Adipocyte (in vitro differentiated cells): ENCODE data around the gene SLX4IP.

Experiments used
- DNase-seq: peaks from one replicate; pipeline ENCODE4 v3.0.0-alpha.2; 2015; ENCODE audit warnings: low read depth
- H3K27me3 ChIP-seq: replicated peaks from 2 replicates; pipeline ENCODE4 v1.7.0; 2013; ENCODE audit warnings: mild to moderate bottlenecking, low read length, moderate library complexity; ENCODE audit not compliant: control insufficient read depth, insufficient read depth
- H3K36me3 ChIP-seq: 2 replicates; pipeline ENCODE4 v1.7.0; 2013; ENCODE audit warnings: low read length, mild to moderate bottlenecking, moderate library complexity; ENCODE audit not compliant: control insufficient read depth, insufficient read depth, severe bottlenecking
- H3K4me1 ChIP-seq: 2 replicates; pipeline ENCODE4 v1.7.0; 2013; ENCODE audit warnings: mild to moderate bottlenecking, low read length, moderate library complexity; ENCODE audit not compliant: control insufficient read depth, insufficient read depth
- H3K4me3 ChIP-seq: 2 replicates; pipeline ENCODE4 v1.7.0; 2013; ENCODE audit warnings: mild to moderate bottlenecking, low read length, moderate library complexity
- H3K9ac ChIP-seq: 2 replicates; pipeline ENCODE4 v1.7.0; 2013; ENCODE audit warnings: mild to moderate bottlenecking, low read length, moderate library complexity
- H3K9me3 ChIP-seq: 2 replicates; pipeline ENCODE4 v1.7.0; 2013; ENCODE audit warnings: mild to moderate bottlenecking, low read length, moderate library complexity; ENCODE audit not compliant: control insufficient read depth

The SLX4IP gene

DNA sequence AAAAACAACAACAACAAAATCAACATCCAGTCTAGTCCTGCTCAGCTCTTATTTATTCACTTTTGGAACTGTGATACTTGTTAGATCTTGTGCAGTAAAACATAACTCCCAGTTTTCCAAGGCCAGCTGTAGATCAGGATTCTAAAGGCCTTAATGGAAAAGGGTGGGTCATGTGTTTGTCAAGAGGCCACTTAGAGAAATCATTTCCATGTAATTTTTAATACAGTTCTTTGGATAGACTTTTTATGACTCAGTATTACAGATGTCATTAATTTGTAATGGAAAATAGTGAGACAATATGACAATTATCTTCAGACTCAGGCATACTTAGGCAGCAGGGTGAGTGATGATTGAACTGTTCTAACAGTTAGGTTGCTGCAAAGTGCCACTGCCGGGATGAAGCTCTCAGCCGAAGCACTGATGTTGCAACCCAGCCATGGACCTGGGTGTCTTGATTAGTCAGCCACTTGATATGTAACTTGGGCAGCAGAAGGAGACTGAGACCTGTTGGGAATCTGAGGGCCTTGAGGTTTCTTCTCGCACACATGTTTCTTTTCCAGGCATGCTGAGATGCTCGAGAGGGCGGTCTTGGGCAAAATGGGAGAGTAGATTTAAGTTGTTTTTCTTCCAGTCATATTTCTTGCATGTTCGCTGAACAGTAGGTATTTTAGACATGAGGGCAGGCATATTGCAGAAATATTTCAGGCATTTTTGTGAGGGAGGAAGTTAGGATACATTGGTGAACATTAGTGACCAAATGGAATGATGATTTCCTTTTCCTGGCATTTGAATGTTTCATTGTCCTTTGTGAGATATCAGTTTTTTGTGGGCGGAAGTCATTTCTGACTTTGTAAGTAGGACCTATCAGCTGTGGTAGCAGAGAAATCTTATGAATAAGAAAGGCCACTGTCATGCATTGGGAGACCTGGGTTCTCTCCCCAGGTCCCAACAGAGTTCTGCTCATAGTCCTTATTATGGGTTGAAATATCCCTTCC is 52.3 kb downstream of the SLX4IP start:
- no peaks in the 10 kb centered on the region for H3K27me3 ChIP-seq
- peak; percentile 37 for DNase-seq
- no peaks in the 10 kb centered on the region for H3K36me3 ChIP-seq

DNA sequence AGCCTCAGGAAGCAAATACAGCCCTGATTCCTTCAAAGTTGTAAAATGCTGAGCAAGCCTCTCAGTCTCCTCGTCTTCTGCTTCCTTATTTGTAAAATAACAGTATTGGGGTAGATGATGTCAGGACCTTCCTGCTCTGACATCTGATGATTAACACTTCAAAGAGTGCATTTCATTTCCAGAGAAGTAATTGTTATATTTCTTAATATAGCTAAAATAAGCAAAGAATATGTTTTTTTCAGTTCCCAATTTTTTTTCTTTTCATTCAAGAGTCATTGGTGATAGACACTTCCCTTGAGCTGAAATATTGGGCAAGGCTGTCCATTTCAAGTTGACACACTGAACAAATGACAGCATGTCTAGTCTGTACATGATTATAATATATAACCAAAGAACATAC is 53.4 kb downstream of the SLX4IP start:
- Histone ChIP-seq H3K4me1 (peaks cover 9% of the 10 kb centered on the region), H3K4me3 (no peak overlapping the region), H3K9ac (no peak overlapping the region), H3K9me3 (peaks cover 5% of the 10 kb centered on the region), H3K27me3 (no peaks in the 10 kb centered on the region), H3K36me3 (no peaks in the 10 kb centered on the region)
- DNase-seq, result no peak

More for the DNA sequence above, 52.3 kb downstream of the SLX4IP start:
- H3K9me3 ChIP-seq, result peaks cover 5% of the 10 kb centered on the region
- no peak overlapping the region for H3K4me3 ChIP-seq
- no peak overlapping the region for H3K9ac ChIP-seq
- peaks cover 8% of the 10 kb centered on the region for H3K4me1 ChIP-seq

DNA sequence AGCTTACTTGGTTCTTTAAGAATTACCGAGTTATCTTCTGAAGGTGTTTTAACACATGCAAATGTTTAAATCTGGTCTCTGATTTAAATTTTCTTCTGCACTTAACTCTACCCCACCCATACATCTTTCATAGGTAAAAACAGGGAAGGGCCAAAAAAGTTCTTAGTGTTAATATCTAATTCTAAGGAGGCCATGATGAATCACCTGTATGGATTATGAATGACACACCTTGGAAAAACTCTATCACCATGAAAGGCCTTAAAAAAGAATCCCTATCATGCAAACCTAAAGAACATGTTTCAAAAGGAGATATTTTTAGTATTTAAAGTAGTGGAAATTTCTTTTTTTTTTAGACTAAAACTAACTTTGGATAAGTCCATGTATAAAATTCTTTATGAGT is 54.7 kb downstream of the SLX4IP start:
- Histone ChIP-seq H3K4me1 (peaks cover 9% of the 10 kb centered on the region), H3K9me3 (peaks cover 5% of the 10 kb centered on the region), H3K27me3 (no peaks in the 10 kb centered on the region), H3K36me3 (no peaks in the 10 kb centered on the region), H3K4me3 (no peak overlapping the region), H3K9ac (no peak overlapping the region)
- DNase-seq, result no peak

DNA sequence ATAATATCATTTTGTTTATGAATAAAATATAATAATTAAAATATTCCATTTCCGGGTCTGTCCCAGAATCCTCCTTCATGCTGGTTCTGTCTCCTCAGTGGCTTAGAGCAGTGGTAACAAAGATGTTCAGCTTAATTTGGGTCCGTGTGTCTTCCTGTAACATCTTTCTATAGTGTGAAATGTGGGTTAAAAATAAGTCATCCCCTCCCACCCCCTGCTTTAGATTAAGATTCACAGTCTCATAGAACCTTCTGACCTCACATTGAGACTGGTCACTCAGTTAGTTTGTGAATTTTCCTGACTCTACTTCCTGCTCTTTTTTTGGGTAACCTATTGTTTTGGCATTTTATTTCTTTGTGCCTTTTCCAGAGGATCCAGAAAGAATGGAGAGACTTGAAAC is 55.2 kb downstream of the SLX4IP start:
- Histone ChIP-seq H3K36me3 (no peaks in the 10 kb centered on the region), H3K9ac (no peak overlapping the region), H3K27me3 (no peaks in the 10 kb centered on the region), H3K4me3 (no peak overlapping the region), H3K9me3 (peaks cover 5% of the 10 kb centered on the region), H3K4me1 (peaks cover 9% of the 10 kb centered on the region)
- no peak for DNase-seq

DNA sequence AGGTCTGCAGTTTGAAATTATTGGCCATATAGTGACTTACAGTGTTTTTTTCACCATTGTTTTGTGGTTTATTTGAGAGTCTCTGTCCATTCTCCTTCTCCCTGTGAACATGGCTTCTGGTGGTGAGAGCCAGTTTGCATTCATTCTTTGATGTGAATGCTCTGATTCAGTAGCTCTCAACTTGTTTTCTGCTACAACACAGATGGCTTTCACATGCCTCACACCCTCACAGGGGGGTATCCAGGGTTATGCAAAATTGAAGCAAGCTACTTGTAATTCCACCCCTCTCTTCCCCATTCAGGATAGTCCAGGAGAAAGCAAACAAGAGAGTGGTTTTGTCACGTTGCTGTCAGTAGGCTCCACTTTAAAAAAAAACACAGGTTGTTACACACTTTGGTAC is 55.6 kb downstream of the SLX4IP start:
- Histone ChIP-seq H3K4me3 (no peak overlapping the region), H3K9me3 (peaks cover 5% of the 10 kb centered on the region), H3K36me3 (no peaks in the 10 kb centered on the region), H3K27me3 (no peaks in the 10 kb centered on the region), H3K4me1 (peaks cover 9% of the 10 kb centered on the region), H3K9ac (no peak overlapping the region)
- DNase-seq, result no peak

DNA sequence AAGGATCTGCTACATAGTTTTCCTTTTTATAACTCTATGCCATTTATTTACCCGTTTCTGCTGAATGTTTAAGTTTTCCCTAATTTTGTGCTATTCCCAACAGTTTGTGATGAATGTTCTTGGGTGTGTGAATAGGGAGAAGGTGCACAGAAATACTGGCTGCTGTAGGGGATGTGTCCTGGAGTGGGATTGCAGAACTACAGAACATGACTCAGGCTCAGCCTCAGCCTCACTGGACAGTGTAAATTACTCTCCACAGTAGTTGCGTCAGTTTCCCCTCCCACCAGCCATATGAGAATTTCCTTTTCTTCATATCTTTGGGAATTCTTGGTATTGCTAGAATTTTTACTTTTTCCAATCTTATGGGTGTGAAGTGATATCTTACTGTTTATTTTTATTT is 57.0 kb downstream of the SLX4IP start:
- H3K4me1 ChIP-seq, result peaks cover 9% of the 10 kb centered on the region
- no peak overlapping the region for H3K9ac ChIP-seq
- H3K36me3 ChIP-seq, result no peaks in the 10 kb centered on the region
- peaks cover 5% of the 10 kb centered on the region for H3K9me3 ChIP-seq
- H3K27me3 ChIP-seq, result no peaks in the 10 kb centered on the region
- no peak overlapping the region for H3K4me3 ChIP-seq
- peak; percentile 48 for DNase-seq

DNA sequence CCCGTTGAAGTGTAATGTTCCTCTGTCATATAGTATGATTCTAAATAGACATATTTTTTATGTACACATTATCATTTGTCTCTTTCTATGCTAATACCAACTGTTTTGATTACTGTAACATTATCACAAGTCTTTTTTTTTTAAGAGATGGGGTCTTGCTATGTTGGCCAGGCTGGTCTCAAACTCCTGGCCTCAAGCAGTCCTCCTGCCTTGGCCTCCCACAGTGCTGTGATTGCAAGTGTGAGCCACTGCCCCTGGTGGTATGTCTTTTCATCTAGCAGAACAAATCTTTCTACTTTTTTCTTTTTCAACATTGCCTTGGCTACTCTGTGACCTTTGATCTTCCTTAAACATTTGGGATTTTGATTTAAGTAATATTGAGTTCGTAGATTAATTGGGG is 57.7 kb downstream of the SLX4IP start:
- peaks cover 9% of the 10 kb centered on the region for H3K4me1 ChIP-seq
- no peak for DNase-seq
- H3K9me3 ChIP-seq, result no peaks in the 10 kb centered on the region
- no peaks in the 10 kb centered on the region for H3K27me3 ChIP-seq
- no peak overlapping the region for H3K4me3 ChIP-seq
- no peak overlapping the region for H3K9ac ChIP-seq
- no peaks in the 10 kb centered on the region for H3K36me3 ChIP-seq

DNA sequence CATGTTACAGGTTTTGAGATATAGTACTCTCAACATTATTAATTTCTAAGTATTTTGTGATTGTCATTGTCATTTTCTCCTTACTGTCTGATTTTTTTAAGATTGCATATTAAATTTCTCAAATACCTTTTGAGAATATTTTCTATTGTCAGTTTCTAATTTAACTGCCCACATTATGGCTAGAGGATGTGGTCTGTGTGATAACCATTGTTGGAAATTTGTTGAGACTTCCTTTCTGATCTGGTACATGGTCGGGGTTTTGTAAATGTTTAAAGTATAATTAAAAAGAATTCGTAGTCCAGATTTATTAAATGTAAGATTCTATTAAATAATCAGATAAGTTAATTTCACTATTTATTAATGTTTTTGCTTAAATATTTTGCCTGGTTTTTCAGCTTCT is 60.1 kb downstream of the SLX4IP start:
- Histone ChIP-seq H3K36me3 (no peaks in the 10 kb centered on the region), H3K9ac (no peak overlapping the region), H3K4me3 (no peak overlapping the region), H3K4me1 (peaks cover 9% of the 10 kb centered on the region), H3K9me3 (no peaks in the 10 kb centered on the region), H3K27me3 (no peaks in the 10 kb centered on the region)
- no peak for DNase-seq

DNA sequence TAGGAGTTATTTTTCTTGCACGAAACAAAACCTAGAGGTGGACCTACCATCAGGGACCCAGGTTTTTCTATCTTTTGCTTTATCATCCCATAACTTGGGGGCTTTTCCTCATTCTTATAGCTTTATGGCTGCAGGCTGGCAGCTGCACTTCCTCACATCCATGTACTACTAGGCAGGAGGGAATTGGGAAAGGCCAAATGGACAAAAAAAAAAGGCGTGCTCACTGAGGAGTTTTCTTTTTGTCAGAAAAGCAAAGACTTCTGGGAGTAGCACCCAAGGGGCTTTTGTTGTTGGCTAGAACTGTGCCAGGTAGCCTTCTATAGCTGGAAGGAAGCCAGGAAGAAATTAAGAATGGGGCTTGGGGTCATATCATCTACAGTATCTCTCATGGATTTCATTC is 61.4 kb downstream of the SLX4IP start:
- H3K4me1 ChIP-seq, result peaks cover 13% of the 10 kb centered on the region
- H3K9ac ChIP-seq, result no peak overlapping the region
- no peak overlapping the region for H3K4me3 ChIP-seq
- no peak for DNase-seq
- no peaks in the 10 kb centered on the region for H3K36me3 ChIP-seq
- H3K9me3 ChIP-seq, result no peaks in the 10 kb centered on the region
- H3K27me3 ChIP-seq, result no peaks in the 10 kb centered on the region

DNA sequence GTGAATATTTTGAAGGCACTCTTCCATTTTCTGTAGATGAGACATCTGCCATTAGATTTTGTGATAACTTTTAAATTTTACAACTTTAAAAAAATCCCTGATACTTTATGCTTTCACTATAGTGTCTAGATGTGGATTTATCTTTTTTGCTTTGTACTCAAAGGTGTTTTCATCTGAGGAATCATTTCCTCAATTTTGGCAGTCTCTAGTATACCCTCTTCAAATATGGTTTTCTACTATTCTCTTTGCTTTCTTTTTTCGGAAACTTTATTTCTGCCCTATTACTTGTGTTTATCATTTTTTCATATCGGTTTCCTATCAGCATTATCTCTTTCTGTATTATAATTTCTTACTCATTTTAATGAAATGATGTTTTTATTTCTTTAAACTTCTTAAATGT is 62.2 kb downstream of the SLX4IP start:
- Histone ChIP-seq H3K9me3 (no peaks in the 10 kb centered on the region), H3K36me3 (no peaks in the 10 kb centered on the region), H3K27me3 (no peaks in the 10 kb centered on the region), H3K4me3 (no peak overlapping the region), H3K4me1 (peaks cover 13% of the 10 kb centered on the region), H3K9ac (no peak overlapping the region)
- DNase-seq, result no peak

DNA sequence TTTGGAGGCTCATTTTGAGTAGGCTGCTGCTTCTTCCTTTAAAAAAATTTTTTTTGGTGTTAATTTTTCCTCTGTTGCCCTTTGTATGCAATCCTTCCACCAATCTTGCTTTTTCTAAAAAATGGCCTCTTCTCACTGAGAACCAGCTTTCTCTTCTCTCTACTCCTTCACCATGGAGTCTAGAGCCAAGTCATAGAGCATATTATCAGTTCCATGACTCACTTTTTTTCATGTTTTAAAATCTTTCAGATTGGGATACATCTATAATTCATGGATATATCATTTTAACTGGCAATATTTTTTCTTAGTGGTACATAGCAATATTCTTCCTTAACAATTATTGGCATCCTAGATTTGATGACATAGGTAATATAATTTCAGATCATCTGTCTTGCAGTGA is 62.7 kb downstream of the SLX4IP start:
- Histone ChIP-seq H3K4me1 (peaks cover 11% of the 10 kb centered on the region), H3K27me3 (no peaks in the 10 kb centered on the region), H3K9me3 (no peaks in the 10 kb centered on the region), H3K4me3 (no peak overlapping the region), H3K9ac (no peak overlapping the region), H3K36me3 (no peaks in the 10 kb centered on the region)
- no peak for DNase-seq
